SK-N-SH (cell line): Measurements from ENCODE around the gene SLC17A2. TPM values are rescaled to one million over a fixed set of nuclear protein-coding genes. Genes with fewer than 3 reads are reported as not detected.

ENCODE experiments used
- CTCF ChIA-PET: fragments of 300-600, 350-600 bp; formaldehyde crosslinking; extraction: SDS; loops from one replicate; lab custom pipeline; 2021; lab: Yijun Ruan, JAX
- POLR2A ChIA-PET: fragments of 350-600 bp; sonication (Branson Sonifier 250); formaldehyde crosslinking; extraction: SDS; loops from one replicate; lab custom pipeline; 2020; ENCODE audit warnings: antibody characterized with exemption, inconsistent platforms; lab: Yijun Ruan, JAX
- DNase-seq: peaks from one replicate; pipeline ENCODE4 v3.0.0; 2012
- H2AFZ ChIP-seq: fragments of 200-600 bp; sonication (generic); 2 replicates; pipeline ENCODE4 v1.8.1; 2016; ENCODE audit warnings: antibody characterized with exemption, mild to moderate bottlenecking, low read depth
- H3F3A ChIP-seq: fragments of 200-600 bp; sonication (generic); replicated peaks from 2 replicates; pipeline ENCODE3; 2016; ENCODE audit warnings: antibody characterized with exemption, mild to moderate bottlenecking; ENCODE audit not compliant: insufficient read depth
- H3K27ac ChIP-seq, 2 experiments: fragments of 200-500 bp in 1 of 2; fragments of 200-600 bp in 1 of 2; sonication (Bioruptor generic) in 1 of 2; sonication (generic), shearing (Covaris generic) in 1 of 2; 2 replicates each; pipeline versions ENCODE4 v1.5.1 to v1.6.1; 2014 to 2016; ENCODE audit warnings: low read depth in 2 of 2, inconsistent platforms in 1 of 2, low read length in 1 of 2, mild to moderate bottlenecking in 1 of 2, mixed read lengths in 1 of 2
- H3K27me3 ChIP-seq: fragments of 200-600 bp; sonication (generic), shearing (Covaris generic); 2 replicates; pipeline ENCODE4 v1.6.1; 2016; ENCODE audit warnings: mixed run types; ENCODE audit not compliant: insufficient read depth
- H3K36me3 ChIP-seq, 2 experiments: fragments of 200-500 bp in 1 of 2; fragments of 200-600 bp in 1 of 2; sonication (Bioruptor generic) in 1 of 2; sonication (generic) in 1 of 2; replicated peaks in 1 of 2; 2 replicates each; pipeline versions ENCODE3 to v1.5.1; 2014 to 2016; ENCODE audit warnings: low read length in 1 of 2, mild to moderate bottlenecking in 1 of 2; ENCODE audit not compliant: insufficient read depth in 2 of 2, control insufficient read depth in 1 of 2
- H3K4me1 ChIP-seq, 2 experiments: fragments of 200-500 bp in 1 of 2; fragments of 200-600 bp in 1 of 2; sonication (Bioruptor generic) in 1 of 2; sonication (generic), shearing (Covaris generic) in 1 of 2; 2 replicates each; pipeline versions ENCODE4 v1.5.1 to v1.6.1; 2014 to 2016; ENCODE audit warnings: low read depth in 1 of 2, low read length in 1 of 2, mixed run types in 1 of 2; ENCODE audit not compliant: insufficient read depth in 2 of 2, control insufficient read depth in 1 of 2
- H3K4me2 ChIP-seq: fragments of 200-600 bp; sonication (generic), shearing (Covaris generic); 2 replicates; pipeline ENCODE4 v1.6.1; 2017; ENCODE audit warnings: mixed run types
- H3K4me3 ChIP-seq, 2 experiments: fragments of 200-500 bp in 1 of 2; fragments of 200-600 bp in 1 of 2; sonication (Bioruptor generic) in 1 of 2; sonication (generic), shearing (Covaris generic) in 1 of 2; 2 replicates each; pipeline versions ENCODE4 v1.5.1 to v1.8.1; 2014 to 2016; ENCODE audit warnings: low read depth in 2 of 2, inconsistent platforms in 1 of 2, low read length in 1 of 2, mild to moderate bottlenecking in 1 of 2, mixed read lengths in 1 of 2, moderate library complexity in 1 of 2
- H3K79me2 ChIP-seq: fragments of 200-600 bp; sonication (generic); 2 replicates; pipeline ENCODE4 v1.8.1; 2017; ENCODE audit warnings: mild to moderate bottlenecking; ENCODE audit not compliant: insufficient read depth
- H3K9ac ChIP-seq: fragments of 200-600 bp; sonication (generic); 2 replicates; pipeline ENCODE4 v1.6.1; 2017; ENCODE audit warnings: mixed run types
- H3K9me2 ChIP-seq: fragments of 200-600 bp; sonication (generic); 2 replicates; pipeline ENCODE4 v1.6.1; 2017; ENCODE audit warnings: mixed run types
- H3K9me3 ChIP-seq: fragments of 200-600 bp; sonication (generic); 2 replicates; pipeline ENCODE4 v1.6.1; 2017; ENCODE audit warnings: mixed run types, mild to moderate bottlenecking, moderate library complexity
- H4K20me1 ChIP-seq: fragments of 200-600 bp; sonication (generic); 2 replicates; pipeline ENCODE4 v1.6.1; 2017; ENCODE audit warnings: mild to moderate bottlenecking, mixed run types; ENCODE audit not compliant: insufficient read depth
- CTCF ChIP-seq: fragments of 200-600 bp; sonication (generic); IDR thresholded peaks from 2 replicates; pipeline ENCODE4 v1.6.1; 2017; ENCODE audit warnings: antibody characterized with exemption, mild to moderate bottlenecking, moderate library complexity
- EZH2phosphoT487 ChIP-seq: fragments of 200-600 bp; sonication (generic); IDR thresholded peaks from 2 replicates; pipeline ENCODE4 v1.6.1; 2017; ENCODE audit warnings: low read depth, mixed run types, mild to moderate bottlenecking, antibody characterized with exemption, moderate library complexity, borderline replicate concordance
- FOXJ3 ChIP-seq: sonication (generic); formaldehyde crosslinking; IDR thresholded peaks from 2 replicates; pipeline ENCODE4 v1.5.1; 2020; ENCODE audit warnings: mild to moderate bottlenecking, missing genetic modification reagents
- GABPA ChIP-seq: IDR thresholded peaks from 2 replicates; pipeline ENCODE4 v1.4.0; 2012; ENCODE audit warnings: low read depth, mild to moderate bottlenecking
- GATA2 ChIP-seq: sonication (generic); formaldehyde crosslinking; IDR thresholded peaks from 2 replicates; pipeline ENCODE4 v1.5.0; 2020; ENCODE audit warnings: mild to moderate bottlenecking, missing genetic modification reagents
- IRF3 ChIP-seq: fragments of 150-350 bp; IDR thresholded peaks from 2 replicates; pipeline ENCODE4 v1.6.1; 2016; ENCODE audit warnings: mild to moderate bottlenecking, low read depth, low read length
- MEF2A ChIP-seq: IDR thresholded peaks from 2 replicates; pipeline ENCODE4 v1.4.0; 2012; ENCODE audit warnings: low read depth, borderline replicate concordance
- MXI1 ChIP-seq: IDR thresholded peaks from 2 replicates; pipeline ENCODE4 v1.6.1; 2012; ENCODE audit warnings: mild to moderate bottlenecking, low read depth, low read length, improper control_type of control experiment
- NRF1 ChIP-seq: IDR thresholded peaks from 2 replicates; pipeline ENCODE4 v1.6.1; 2012; ENCODE audit warnings: low read depth, mild to moderate bottlenecking, low read length
- RAD21 ChIP-seq: IDR thresholded peaks from 2 replicates; pipeline ENCODE4 v1.6.1; 2012; ENCODE audit warnings: mild to moderate bottlenecking, low read length
- RCOR1 ChIP-seq: fragments of 150-350 bp; IDR thresholded peaks from 2 replicates; pipeline ENCODE4 v1.6.1; 2017; ENCODE audit warnings: antibody characterized with exemption, low read length
- REST ChIP-seq: IDR thresholded peaks from 2 replicates; pipeline ENCODE4 v1.6.1; 2012; ENCODE audit warnings: mild to moderate bottlenecking, low read depth, low read length, moderate library complexity
- SMC3 ChIP-seq: IDR thresholded peaks from 2 replicates; pipeline ENCODE4 v1.6.1; 2012; ENCODE audit warnings: low read depth, low read length, improper control_type of control experiment
- TCF12 ChIP-seq: IDR thresholded peaks from 2 replicates; pipeline ENCODE4 v1.4.0; 2012
- TEAD4 ChIP-seq: IDR thresholded peaks from 2 replicates; pipeline ENCODE4 v1.4.0; 2012; ENCODE audit warnings: mild to moderate bottlenecking, borderline replicate concordance; ENCODE audit not compliant: insufficient read depth
- USF1 ChIP-seq: IDR thresholded peaks from 2 replicates; pipeline ENCODE4 v1.4.0; 2012; ENCODE audit warnings: low read depth, borderline replicate concordance
- YY1 ChIP-seq: IDR thresholded peaks from 2 replicates; pipeline ENCODE4 v1.4.0; 2012; ENCODE audit warnings: low read depth, mild to moderate bottlenecking
- WGBS: methylation state at CpG from one replicate; pipeline ENCODE4 v1.1.6; 2017; ENCODE audit warnings: low lambda C conversion rate; 5-methylcytosine and 5-hydroxymethylcytosine counted together
- polyA plus RNA-seq, 3 experiments: library from polyadenylated mRNA; depleted of rRNA; stranded (reverse); fragments of >200 nt; gene quantifications; 2 replicates each; pipeline ENCODE4 v1.2.3, GENCODE V29; 2012

The SLC17A2 gene
- polyA plus RNA-seq, 1 of the 3 experiments (the other 2 are of a cell fraction), result not detected

GRCh38 chr6:25899123-25899522 is 31.4 kb downstream of the SLC17A2 start:
- H3F3A ChIP-seq, result no peaks in the 10 kb centered on the region
- H3K4me1 ChIP-seq, result no peaks in the 10 kb centered on the region
- ChIA-PET POLR2A (no interaction called here), CTCF (interaction anchor here (0.8 to 3.2 kb wide), 8 partner anchors 8 to 409 kb away, joined by 3 to 11 read pairs (median 4); no protein-coding TSS in a partner anchor)
- 76% methylated on average over 2 of the region's 2 CpGs for WGBS
- H2AFZ ChIP-seq, result no peak overlapping the region
- no peak overlapping the region for H3K4me2 ChIP-seq
- no peaks in the 10 kb centered on the region for H3K36me3 ChIP-seq
- H3K4me3 ChIP-seq, result no peak overlapping the region
- no peaks in the 10 kb centered on the region for H3K79me2 ChIP-seq
- H4K20me1 ChIP-seq, result no peaks in the 10 kb centered on the region
- H3K9me3 ChIP-seq, result no peaks in the 10 kb centered on the region
- H3K9me2 ChIP-seq, result no peaks in the 10 kb centered on the region
- no peak overlapping the region for H3K27ac ChIP-seq
- H3K9ac ChIP-seq, result no peak overlapping the region
- no peak for DNase-seq
- H3K27me3 ChIP-seq, result no peaks in the 10 kb centered on the region
- TF ChIP-seq TCF12 (no peak), MXI1 (no peak), MEF2A (no peak), RCOR1 (no peak), IRF3 (no peak), GABPA (no peak)

- Histone ChIP-seq H4K20me1 (no peaks in the 10 kb centered on the region), H3K36me3 (no peaks in the 10 kb centered on the region), H2AFZ (no peak overlapping the region), H3K9ac (no peak overlapping the region), H3K4me2 (no peak overlapping the region), H3F3A (no peaks in the 10 kb centered on the region), H3K27ac (no peak overlapping the region), H3K4me3 (no peak overlapping the region), H3K27me3 (no peaks in the 10 kb centered on the region), H3K4me1 (no peaks in the 10 kb centered on the region), H3K79me2 (no peaks in the 10 kb centered on the region), H3K9me3 (no peaks in the 10 kb centered on the region), H3K9me2 (no peaks in the 10 kb centered on the region)
- ChIA-PET CTCF (interaction anchor here (0.8 to 3.2 kb wide), 5 partner anchors 8 to 180 kb away, joined by 3 to 11 read pairs (median 5); no protein-coding TSS in a partner anchor), POLR2A (no interaction called here)
- WGBS, result 66% methylated on average over 5 of the region's 5 CpGs
- no peak for DNase-seq
- TF ChIP-seq TEAD4 (no peak), CTCF (no peak), REST (no peak), YY1 (no peak), IRF3 (no peak), SMC3 (no peak), GATA2 (CRISPR knock-in tag) (no peak), EZH2phosphoT487 (no peak), FOXJ3 (CRISPR knock-in tag) (no peak), RAD21 (no peak), RCOR1 (no peak), USF1 (no peak), NRF1 (no peak)
These were observed 32.1 kb downstream of the SLC17A2 start for GRCh38 chr6:25898289-25898977.
